Hematopoietic multipotent progenitor cell (in vitro differentiated cells): ENCODE data around the gene MAGI3. TPM values are rescaled to one million over a fixed set of nuclear protein-coding genes. Genes with fewer than 3 reads are reported as not detected.
A peak's percentile ranks its signal among the peaks of the same experiment; 100 is the strongest.

Source experiments
- DNase-seq, 3 donors: peaks; one replicate each; pipeline ENCODE4 v3.0.0-alpha.2; 2011 to 2015; ENCODE audit warnings: low read depth in 2 of 3, low spot score in 2 of 3
- total RNA-seq: library from RNA; depleted of rRNA; stranded (reverse); fragments of >200 nt; gene quantifications from one replicate; pipeline ENCODE4 v1.2.3, GENCODE V29; 2012

Gene MAGI3
- total RNA-seq, 1 donor = 1.6 TPM

DNA sequence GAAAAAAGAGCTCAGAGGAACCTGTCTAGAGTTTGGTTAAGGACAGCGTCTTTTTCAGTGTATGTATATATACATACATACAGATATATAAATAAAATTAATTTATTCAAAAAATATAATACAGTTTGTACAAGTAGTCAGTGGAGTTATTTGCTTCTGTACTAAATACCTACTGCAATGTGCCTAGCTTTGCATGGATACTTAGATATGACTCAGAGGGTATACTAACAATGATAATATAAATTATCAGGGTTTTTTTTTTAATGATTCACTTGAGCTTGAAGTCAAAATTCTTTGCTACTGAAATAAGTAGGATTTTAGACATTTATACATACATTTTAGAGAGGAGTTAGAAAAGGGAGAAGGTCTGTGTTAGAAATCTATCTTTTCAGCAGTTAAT lies 251.1 kb downstream of the MAGI3 start:
- no peak for DNase-seq

DNA sequence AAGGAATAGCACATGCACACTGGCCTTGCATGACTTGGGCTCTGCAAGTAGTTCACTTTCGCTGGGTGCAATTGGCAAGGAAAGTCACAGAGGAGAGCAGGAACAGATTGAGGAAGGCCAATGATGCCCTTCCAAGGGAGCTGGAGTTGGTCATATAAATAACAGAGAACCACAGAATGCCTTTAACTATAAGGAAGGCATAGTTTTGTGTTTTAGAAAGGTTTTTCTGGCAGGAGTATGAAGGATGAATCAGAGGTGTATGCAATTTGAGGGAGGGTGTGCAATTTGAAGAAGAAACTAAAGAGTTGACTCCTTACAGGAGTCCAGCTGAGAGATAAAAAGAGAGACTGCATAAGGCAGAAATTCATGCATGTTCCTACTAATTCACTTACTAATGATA lies 256.8 kb downstream of the MAGI3 start:
- DNase-seq = no peak

DNA sequence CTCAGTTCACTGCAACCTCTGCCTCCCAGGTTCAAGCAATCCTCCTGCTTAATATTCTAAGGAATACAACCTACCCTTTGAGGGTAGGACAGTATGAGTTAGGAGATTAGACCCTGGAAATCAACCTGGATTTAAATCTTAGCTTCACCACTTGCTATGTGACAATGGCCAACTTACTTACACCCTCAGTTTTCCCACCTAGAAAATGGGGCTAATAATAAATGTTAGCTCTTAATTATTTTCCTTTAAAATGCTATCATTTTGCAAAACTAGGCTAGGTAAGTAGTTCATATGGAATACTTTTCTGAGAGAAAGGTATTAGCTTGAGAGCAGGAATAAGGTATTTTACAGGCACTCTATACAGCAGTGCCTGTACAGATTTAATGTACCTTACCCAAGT lies 258.2 kb downstream of the MAGI3 start:
- no peak for DNase-seq

DNA sequence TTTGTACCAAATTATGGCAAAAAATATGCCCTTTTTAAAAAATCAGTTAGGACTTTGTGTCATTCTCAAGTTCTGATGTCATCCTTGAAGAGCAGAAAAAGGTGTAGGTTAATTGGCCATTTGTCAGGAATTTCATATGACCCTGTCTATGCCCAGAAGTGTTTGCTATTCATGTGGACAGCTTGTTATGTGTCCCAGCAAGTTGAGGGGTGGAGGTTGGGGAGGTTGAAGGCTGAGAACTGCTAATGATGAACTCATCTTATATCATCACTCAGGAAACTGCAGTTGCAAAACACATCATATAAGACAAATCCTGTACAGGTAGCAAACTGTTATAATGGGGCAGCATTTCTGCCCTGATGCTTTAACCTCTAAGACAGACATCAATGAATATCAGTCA lies 262.5 kb downstream of the MAGI3 start:
- no peak for DNase-seq

DNA sequence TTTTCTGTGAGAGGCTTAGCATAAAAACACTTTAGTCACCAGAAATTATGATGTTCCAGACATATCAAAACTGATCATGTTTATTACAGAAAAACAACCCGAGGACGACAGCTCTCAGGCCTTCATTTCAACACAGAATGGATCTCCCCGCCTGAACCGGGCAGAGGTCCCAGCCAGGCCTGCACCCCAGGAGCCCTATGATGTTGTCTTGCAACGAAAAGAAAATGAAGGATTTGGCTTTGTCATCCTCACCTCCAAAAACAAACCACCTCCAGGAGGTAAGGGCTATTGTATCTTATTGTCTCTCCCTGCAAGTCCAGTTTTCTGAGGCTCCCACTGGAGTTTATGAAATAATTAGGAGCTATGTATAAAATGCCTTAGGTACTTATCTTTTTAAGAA lies 263.4 kb downstream of the MAGI3 start:
- no peak for DNase-seq

DNA sequence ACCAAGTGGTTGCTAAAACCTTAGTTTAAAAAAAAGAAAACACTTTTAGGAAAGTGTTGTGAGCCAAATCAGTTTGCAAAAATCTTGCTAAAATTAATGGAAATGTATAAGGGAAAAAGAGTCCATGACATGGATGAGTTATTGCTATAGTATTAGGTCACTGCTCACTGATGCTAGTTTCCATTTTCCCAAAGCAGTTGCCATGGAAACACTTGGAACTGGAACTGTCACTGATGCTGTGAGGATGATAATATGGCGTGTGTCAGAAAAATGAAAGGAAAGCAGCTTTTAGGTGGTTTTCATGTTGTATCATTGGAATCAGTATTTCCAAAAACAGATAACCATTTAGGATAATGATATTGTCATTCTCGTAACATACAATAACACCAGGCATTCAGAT lies 264.6 kb downstream of the MAGI3 start:
- DNase-seq = no peak

DNA sequence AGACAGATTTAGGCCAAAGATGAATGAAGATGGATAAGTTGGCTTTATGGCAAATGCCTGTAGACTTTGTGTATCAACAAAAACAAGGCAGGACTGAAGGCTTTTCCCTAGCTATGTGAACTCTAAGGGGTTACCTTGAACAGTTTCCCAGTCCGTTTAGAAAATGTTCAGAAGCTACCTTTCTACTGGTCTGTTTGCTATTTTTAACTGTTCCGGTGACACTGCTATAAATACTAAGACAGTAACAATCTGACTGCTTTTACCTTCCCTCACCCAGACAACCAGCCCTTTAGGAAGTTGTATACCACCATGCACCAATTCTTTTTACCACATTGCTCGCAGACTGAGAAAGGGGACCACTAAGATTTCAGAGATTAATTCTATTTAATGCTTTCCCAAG lies 266.8 kb downstream of the MAGI3 start:
- DNase-seq = no peak

DNA sequence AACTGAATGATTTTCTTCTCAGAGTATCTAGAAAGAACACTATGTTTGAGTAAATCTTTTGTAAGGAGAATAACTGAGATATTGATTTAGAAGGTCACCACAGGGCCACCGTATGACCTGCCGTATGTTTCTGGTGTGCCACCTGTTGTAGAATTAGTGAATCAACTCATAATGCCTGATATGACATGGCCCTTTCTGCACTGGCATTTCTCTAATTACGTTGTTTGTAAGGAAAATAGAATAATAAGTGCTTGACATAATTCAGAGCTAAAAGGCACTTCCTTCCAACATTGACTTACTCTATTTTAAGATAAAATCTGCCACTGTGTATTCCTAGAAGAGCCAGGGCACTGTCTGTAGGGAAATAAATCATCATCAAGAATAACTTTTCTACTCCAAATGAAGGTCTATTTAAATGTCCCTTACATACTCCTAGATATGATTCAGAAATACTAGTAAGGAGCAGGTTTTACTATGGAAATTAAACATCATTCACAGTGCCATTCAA lies 267.3 kb downstream of the MAGI3 start:
- DNase-seq = no peak

DNA sequence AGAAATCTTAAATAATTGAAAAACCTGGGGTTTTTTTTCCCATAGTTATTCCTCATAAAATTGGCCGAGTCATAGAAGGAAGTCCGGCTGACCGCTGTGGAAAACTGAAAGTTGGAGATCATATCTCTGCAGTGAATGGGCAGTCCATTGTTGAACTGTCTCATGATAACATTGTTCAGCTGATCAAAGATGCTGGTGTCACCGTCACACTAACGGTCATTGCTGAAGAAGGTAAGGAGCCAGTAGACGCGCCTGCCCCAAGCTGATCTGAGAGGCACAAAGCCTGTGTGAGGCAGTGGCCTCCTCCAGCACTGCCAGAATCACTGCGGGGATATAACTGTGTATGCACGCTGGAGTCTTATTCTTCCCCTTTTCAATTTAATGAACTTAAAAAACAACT lies 268.7 kb downstream of the MAGI3 start:
- no peak for DNase-seq

DNA sequence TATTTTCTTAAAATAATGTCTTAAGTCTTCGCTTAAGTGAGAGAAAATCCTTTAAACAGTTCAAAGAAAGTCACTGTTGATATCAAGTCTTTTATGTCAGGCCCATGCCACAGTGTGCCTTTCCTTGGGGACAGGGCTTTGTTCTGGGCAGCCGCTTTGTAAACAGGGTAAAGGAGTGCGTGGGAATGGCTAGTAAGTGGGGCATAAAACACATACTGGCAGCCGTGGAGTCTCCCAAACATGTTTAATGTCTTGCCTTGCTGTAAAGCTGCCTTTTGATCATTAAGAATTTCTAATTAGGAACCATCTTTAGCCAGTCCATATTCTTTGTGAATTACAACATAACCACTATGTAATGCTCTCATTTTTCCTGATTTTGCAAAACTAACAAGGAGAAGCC lies 269.2 kb downstream of the MAGI3 start:
- DNase-seq = no peak

DNA sequence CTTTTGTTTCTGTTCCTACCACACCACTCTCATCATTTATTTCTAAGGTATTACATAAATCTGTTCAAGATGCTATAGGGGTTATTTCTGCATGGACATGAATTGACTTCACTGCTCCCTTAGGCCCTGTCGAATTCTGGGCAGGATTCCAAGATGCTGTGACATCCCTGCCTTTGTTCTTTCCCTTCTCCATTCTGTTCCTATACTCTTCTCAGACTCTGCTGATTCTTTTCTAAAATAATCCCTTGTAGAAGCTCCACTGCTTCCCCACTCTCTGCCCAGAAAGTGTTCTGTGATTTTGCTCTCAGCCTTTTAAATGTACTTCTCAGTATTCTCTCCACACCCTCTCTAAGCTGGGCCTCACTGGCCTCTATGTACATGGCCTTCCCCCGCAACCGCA lies 269.8 kb downstream of the MAGI3 start:
- no peak for DNase-seq

DNA sequence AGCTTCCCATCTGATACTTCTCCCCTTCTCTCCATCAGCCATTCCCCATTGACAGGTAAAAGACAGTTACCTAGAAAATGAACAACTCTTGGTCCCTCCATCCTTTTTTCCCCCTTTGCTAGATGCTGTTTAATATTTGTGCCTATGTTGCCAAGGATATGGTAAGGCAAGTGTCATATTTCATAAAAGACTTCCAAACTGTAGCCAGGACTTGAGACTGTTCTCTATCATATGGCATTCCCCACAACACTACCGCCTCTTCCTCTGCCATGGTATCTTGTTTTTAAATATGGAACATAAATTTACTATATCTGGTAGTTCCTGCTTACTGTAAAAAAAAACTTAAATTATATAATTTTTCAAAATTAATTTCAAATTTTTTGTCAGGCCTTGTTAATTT lies 271.8 kb downstream of the MAGI3 start:
- DNase-seq = no peak

DNA sequence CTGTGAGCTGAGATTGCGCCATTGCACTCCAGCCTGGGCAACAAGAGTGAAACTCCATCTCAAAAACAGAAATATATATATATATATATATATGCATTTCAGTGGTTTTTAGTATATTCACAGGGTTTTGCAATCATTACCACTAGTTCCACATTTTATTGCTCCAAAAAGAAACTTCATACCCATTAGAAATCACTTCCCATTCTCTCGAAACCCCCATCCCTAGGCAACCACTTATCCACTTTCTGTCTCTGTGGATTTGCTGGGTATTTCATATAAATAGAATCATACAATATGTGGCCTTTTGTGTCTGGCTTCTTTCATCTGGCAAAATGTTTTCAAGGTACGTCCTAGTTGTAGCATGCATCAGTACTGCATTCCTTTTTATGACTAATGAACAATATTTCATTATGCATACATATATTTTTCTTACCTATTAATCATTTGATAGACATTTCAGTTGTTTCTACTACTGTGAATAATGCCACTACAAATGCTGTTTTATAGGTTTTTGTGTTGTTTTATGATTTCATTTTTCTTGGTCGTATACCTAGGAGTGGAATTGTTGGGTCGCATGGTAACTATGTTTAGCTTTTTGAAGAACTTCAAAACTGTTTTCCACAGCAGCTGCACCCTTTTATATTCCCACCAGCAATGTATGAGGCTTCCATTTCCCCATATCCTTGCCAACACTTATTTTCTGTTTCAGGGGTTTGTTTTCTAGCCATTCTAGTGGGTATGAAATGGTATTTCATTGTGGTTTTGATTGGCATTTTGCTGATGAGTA lies 273.0 kb downstream of the MAGI3 start:
- no peak for DNase-seq

DNA sequence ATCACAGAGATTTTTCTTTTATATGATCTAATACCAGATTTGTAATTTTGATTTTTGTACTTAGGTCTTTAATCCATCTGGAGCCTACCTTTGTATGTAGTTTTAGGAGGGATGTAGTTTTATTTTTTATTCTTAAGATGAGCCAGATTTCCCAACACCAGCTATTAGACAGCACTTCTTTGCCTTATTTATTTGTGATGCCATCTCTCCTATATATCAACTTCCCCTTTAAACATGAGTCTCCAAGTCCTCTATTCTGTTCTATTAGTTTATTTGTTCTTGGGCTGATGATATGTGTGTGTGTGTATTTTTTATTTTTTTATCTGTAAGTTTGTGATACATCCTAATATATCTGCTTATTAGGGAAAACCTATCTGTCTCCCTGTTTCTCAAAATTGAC lies 274.8 kb downstream of the MAGI3 start:
- no peak for DNase-seq

DNA sequence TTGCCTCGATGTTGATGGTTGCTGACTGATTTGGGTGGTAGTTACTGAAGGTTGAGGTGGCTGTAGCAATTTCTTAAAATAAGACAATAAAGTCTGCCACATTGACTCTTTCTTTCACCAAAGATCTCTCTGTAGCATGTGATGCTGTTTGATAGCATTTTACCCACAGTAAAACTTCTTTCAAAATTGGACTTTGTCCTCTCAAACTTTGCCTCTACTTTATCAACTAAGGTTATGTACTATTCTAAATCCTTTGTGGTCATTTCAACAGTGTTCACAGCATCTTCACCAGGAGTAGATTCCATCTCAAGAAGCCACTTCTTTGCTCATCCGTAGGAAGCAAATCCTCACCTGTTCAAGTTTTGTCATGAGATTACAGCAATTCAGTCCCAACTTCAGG lies 275.8 kb downstream of the MAGI3 start:
- DNase-seq = no peak

DNA sequence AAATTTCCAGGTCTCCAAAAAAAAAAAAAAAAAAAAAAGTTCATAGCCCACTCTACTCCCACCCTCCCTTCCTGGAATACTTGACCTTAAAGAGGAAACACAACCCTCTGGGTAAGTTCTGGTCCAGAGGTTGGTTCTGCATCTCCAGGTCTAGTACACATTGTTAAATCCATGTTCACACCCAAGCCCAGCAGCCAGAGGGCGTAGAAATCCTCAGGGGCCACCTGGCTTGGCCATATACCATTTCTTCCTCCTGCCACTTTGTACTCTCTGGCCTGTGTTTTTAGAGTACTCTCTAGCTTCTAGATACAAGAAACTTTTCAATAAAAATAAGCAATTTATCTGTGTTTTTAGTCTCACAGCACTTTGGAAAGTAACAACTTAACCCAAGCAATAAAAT lies 279.7 kb downstream of the MAGI3 start:
- no peak for DNase-seq

DNA sequence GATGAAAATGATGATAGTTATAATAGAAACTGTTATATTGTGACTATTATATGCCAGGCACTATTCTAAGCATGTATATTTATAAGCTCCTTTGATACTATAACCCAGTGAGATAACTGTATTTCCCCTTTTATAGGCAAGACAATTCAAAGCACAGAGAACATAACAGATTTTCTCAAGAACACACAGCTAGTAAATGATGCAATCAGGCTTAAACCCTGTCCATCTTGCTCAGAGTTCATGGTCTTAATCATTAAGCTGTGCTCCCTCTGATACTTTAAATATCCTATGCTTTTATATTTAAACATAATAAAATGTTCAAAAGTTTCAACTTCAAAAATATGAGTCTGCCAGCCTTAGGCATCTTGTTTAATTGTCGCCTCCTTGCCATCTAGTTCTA lies 280.3 kb downstream of the MAGI3 start:
- DNase-seq = no peak

DNA sequence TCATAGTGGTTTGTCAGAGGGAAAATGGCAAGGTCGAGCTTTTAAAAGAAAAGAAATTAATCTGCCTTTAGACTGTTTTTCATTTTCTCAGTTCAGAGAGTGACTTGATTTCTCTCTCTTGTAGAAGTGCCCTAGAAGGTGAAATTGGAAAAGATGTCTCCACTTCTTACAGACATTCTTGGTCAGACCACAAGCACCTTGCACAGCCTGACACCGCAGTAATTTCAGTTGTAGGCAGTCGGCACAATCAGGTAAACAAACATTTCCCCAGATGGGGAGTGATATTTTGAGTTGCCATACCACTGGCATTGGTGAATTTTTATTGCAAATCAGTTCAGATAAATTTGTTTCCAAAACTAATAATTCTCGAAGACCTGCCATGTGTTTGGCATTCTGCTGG lies 282.2 kb downstream of the MAGI3 start:
- no peak for DNase-seq

DNA sequence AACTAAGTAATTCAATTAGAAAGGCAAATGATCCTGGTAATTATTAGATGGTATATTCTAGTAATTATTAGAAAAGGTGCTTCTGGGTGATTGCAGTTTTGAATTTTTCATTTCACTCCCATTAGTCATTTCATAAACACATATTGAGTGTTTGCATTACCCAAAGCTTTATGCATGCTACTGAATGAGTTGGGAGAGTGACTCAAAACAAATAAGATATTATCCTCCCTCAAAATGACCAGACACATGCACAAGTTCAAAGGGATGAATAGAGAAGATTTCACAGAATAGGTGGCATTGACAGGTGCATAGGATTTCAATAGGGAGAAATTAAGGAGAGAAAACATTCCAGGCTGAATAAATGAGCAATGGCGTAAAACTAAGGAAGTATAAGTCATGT lies 284.3 kb downstream of the MAGI3 start:
- DNase-seq = no peak

DNA sequence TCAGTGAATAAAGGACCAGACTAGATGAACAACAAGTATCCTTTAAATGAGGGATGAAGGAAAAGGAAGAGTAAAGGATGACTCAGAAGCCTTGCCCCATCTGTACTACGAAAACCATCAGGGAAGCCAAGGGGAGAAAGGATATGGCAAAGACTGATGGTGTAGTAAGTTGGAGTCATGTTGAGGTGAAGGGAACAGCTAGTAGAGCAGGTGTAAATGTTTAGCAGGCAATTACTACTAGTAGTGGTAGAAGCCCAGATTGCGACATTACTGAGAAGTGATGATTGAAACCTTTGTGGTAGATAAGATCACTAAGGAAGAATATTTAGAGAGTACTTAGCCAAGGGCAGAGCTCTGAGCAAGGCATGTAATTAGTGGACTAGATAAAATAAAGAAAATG lies 285.0 kb downstream of the MAGI3 start:
- no peak for DNase-seq

DNA sequence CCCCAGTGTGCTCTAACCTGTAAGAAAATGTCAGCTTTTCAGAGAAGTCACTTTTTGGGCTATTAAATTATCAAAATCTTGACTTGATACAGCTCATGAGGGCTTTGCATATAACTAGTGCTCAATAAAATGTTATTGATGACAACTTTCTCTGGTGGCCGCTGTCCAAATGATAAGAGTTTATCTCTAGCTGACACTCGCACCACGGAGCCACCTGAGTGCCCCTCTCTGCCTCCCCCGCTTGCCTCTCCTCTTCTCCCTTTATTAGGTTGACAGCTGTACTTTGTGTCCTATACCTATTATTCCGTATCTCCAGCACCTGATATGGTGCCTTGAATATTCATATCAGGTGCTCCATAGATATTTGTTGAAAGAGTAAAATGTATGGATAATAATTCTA lies 286.2 kb downstream of the MAGI3 start:
- DNase-seq = no peak

DNA sequence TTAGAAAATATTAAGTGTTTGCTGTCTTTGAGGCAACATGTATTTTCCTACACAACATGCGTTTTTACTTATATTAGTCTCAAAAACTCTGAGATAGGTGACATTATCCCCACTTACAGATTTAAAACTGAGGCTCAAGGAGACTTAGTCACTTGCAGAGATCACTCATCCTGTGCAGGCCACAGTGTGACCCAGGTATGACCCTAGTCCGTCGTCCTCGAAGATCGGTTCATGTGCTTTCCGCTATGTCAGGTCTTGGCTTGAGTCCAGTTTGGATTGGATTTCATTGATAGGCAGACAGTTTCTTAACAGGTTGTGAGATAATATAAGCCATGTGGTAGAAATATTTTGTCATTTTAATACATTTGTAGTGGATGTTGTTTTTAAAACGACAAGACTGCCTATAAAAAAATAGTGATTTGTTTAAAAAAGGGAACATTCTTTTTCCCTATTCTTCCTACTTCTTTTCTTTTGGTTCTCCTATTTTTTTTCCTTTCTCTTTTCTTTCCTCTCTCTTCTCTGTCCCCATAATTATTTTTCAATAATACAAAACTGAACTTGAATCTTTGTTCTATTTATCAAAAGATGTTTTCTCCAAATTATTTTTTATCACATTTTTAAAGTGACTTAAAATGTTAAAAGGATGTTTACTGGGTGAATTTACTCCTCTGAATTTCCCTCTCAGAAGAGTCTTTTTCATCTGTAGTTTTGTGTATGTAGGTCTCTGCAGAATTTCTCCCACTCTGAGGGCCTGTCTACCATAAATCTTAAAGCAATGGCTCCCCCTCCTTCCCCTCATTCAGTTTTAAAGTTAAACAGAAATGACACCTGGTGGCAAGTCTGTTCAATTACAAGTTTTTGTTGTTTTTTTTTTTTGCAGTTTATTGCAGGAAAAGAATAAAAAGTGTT lies 287.2 kb downstream of the MAGI3 start:
- peak in 2 of 3 donors; percentile 41 to 75 for DNase-seq
